ENCODE measurements around the gene RHBDF2. TPM values are rescaled to one million over a fixed set of nuclear protein-coding genes. Genes with fewer than 3 reads are reported as not detected.

RHBDF2 gene
- total RNA-seq, 1 experiment from 2014 or later, result 52.3 TPM

DNA sequence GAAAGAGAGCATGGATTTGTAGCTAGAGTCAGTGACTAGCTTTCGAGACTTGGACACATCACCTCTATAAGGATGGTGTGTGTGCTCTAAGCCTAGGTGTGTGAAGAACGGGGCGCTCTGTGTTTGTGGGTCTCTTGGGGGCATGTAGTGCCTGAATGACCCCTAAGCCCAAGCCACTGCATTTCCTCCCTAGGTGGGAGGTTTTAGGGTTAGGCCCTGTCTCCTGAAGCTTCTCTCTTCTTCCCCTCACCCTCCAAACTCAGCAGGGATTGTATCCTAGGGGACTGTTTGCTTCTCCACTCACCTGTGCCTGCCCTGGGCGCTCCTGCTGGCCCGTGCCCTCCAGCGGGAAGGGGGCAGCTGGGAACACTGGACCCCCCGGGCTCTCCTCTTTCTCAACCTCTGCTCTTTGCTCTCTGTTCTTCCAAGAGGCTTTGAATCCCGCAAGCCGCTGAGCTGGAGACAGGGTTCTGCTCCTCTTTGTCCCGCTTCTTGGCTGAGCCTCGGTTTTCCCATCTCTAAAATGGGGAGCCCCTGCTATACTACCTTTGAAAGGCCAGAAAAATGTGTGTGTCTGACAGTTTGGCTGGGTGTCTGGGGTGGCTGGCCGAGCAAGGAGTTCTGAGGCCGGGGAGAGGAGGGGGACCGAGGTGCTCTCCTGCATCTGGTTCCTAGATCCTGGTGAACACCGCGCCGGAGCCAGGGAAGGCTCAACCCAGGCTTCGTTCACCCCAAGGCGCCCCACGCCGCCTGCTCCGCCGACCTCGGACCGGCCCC lies 35.5 kb upstream of the RHBDF2 start:
- H3K9me3 ChIP-seq (ENCODE audit: low read length), result no peaks in the 10 kb centered on the region
- H3K27me3 ChIP-seq (ENCODE audit: low read length), result no peaks in the 10 kb centered on the region
- TF ChIP-seq EZH2phosphoT487 (IDR thresholded peaks at IDR 0.05; ENCODE audit: borderline replicate concordance, low read length) (no peak), CTCF (conservative IDR thresholded peaks at IDR 0.05; ENCODE audit: low read depth, low read length) (no peak), EZH2 (IDR thresholded peaks at IDR 0.05; ENCODE audit: low read length, unreplicated experiment) (no peak)
- no peak overlapping the region for H3K27ac ChIP-seq (ENCODE audit: low read length)
- intact Hi-C loops (cut with micrococcal nuclease), result no loop called here
- H3K36me3 ChIP-seq (ENCODE audit: low read depth, low read length), result no peaks in the 10 kb centered on the region
- H3K4me2 ChIP-seq (ENCODE audit: low read length), result no peak overlapping the region
- BruUV-seq (replicated peaks), result no TSS peak
- no peaks in the 10 kb centered on the region for H3F3A ChIP-seq (ENCODE audit: low read length, unreplicated experiment)
- no peaks in the 10 kb centered on the region for H3K79me2 ChIP-seq (ENCODE audit: low read length)
- ATAC-seq (no peak), DNase-seq (no peak)
- no peaks in the 10 kb centered on the region for H4K20me1 ChIP-seq (ENCODE audit: low read length)
- H3K9me2 ChIP-seq (replicated peaks; ENCODE audit: low read length), result no peaks in the 10 kb centered on the region
- H3K4me1 ChIP-seq (ENCODE audit: insufficient read depth, low read length), result peaks cover 9% of the 10 kb centered on the region
- POLR2A ChIA-PET (ENCODE audit: unreplicated experiment), result no interaction called here
- no peak overlapping the region for H3K4me3 ChIP-seq (ENCODE audit: low read length)
- CTCF ChIA-PET, result no interaction called here
- no peak overlapping the region for H2AFZ ChIP-seq (ENCODE audit: low read length)
- H3K9ac ChIP-seq (ENCODE audit: low read length), result no peak overlapping the region

DNA sequence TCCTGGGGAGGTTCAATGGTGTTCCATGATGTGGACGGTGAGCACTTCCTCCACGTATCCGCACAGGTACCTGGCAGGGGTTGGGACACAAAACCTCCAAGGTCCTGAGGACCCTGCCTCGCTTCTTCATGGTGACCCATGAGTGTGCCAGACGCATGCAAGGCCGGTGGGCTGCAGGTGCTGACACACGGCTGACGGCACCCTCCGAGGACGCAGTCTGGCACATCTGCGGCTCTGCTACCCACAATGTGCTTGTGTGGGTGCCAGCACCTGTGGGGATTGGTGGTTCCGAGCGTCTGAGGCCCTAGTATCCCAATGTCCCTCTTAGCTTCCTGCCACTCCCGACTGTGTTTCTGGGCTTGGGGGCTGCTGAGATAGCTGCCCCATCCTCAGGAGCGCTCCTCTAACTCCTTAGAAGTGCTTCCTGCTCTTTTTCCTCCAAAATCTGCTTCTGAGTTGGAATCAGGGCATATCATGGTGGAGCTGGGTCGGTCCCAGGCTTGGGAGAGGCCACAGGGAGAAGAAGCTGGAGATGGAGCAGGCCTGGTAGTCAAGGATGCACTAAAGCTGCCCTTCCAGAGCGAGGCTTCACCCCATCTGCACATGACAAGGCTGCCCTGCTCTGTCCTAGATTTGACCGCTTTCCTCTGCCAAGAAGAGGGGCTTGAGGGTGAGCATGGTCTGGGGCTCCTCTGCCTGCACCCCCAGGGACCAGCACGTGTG lies 34.7 kb upstream of the RHBDF2 start:
- POLR2A ChIA-PET (ENCODE audit: unreplicated experiment), result no interaction called here
- no peak for ATAC-seq
- BruUV-seq (replicated peaks), result no TSS peak
- DNase-seq, result no peak
- Histone ChIP-seq H4K20me1 (ENCODE audit: low read length) (no peaks in the 10 kb centered on the region), H3K4me2 (ENCODE audit: low read length) (no peak overlapping the region), H3K27ac (ENCODE audit: low read length) (no peak overlapping the region), H3K9me2 (replicated peaks; ENCODE audit: low read length) (no peaks in the 10 kb centered on the region), H3K4me3 (ENCODE audit: low read length) (no peak overlapping the region), H3K27me3 (ENCODE audit: low read length) (no peaks in the 10 kb centered on the region), H3K4me1 (ENCODE audit: insufficient read depth, low read length) (peaks cover 9% of the 10 kb centered on the region), H3K9ac (ENCODE audit: low read length) (no peak overlapping the region), H2AFZ (ENCODE audit: low read length) (no peak overlapping the region), H3K36me3 (ENCODE audit: low read depth, low read length) (no peaks in the 10 kb centered on the region), H3K9me3 (ENCODE audit: low read length) (no peaks in the 10 kb centered on the region), H3F3A (ENCODE audit: low read length, unreplicated experiment) (no peaks in the 10 kb centered on the region), H3K79me2 (ENCODE audit: low read length) (no peaks in the 10 kb centered on the region)
- CTCF ChIA-PET, result interaction anchor here (0.7 kb wide), 1 partner anchor 58 kb away, joined by 3 read pairs; no protein-coding TSS in a partner anchor
- intact Hi-C loops (cut with micrococcal nuclease), result no loop called here
- TF ChIP-seq CTCF (conservative IDR thresholded peaks at IDR 0.05; ENCODE audit: low read depth, low read length) (no peak), EZH2phosphoT487 (IDR thresholded peaks at IDR 0.05; ENCODE audit: borderline replicate concordance, low read length) (no peak), EZH2 (IDR thresholded peaks at IDR 0.05; ENCODE audit: low read length, unreplicated experiment) (no peak)
